A172 (cell line): ENCODE measurements around the gene EFNA1. TPM values are rescaled to one million over a fixed set of nuclear protein-coding genes. Genes with fewer than 3 reads are reported as not detected.

ENCODE experiments used
- DNase-seq: peaks from one replicate; pipeline ENCODE4 v3.0.0-alpha.2; 2015; ENCODE audit warnings: low spot score
- total RNA-seq: library from RNA; depleted of rRNA; stranded (reverse); fragments of >200 nt; shearing (Covaris generic); gene quantifications from 2 replicates; pipeline ENCODE4 v1.2.3, GENCODE V29; 2014; rRNA removed

Gene EFNA1, protein sequence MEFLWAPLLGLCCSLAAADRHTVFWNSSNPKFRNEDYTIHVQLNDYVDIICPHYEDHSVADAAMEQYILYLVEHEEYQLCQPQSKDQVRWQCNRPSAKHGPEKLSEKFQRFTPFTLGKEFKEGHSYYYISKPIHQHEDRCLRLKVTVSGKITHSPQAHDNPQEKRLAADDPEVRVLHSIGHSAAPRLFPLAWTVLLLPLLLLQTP
- 17.0 and 17.9 TPM in 2 replicates for total RNA-seq

DNA sequence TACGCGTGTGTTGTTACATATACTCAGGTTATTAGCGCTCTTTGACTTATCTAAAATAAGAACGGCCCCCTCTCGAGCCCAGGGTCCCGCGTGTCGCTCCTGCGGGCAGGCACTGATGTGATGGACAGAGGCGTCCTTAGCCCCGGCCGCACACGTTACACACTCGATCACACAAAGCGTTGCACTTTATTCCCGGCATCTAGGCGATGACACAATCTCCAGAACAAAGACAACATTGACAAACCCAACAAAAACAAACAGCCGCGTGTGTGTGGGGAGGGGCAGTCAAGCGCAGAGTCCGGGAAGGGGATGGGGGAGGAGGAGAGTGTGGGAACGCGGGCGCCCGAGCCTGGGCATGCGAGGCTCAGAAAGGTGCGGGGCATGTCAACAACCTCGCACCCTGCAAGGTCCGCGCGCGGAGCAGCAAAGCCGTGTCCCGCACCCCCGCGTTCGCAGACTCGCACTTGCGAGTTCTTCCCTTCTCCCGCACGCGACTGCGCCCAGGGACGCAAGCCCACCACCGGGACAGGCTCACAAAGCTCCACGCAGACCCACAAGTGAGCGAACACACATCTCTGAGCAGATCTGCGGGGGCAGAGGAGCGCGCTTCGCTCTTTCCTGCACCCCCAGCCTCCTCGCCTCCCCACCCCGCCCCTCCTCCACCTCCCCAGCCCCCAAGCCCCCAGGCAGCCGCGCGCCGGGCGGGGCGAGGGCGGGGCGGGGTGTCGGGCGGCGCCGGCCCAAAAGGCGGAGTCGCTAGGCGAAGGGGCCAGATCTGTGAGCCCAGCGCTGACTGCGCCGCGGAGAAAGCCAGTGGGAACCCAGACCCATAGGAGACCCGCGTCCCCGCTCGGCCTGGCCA lies at the start of gene EFNA1:
EFNA1 (plus strand) TSS at position 772 of the 862 bp plus-strand sequence. CDS start 102 bp downstream, outside the sequence.
- DNase-seq, result peak; percentile 45

DNA sequence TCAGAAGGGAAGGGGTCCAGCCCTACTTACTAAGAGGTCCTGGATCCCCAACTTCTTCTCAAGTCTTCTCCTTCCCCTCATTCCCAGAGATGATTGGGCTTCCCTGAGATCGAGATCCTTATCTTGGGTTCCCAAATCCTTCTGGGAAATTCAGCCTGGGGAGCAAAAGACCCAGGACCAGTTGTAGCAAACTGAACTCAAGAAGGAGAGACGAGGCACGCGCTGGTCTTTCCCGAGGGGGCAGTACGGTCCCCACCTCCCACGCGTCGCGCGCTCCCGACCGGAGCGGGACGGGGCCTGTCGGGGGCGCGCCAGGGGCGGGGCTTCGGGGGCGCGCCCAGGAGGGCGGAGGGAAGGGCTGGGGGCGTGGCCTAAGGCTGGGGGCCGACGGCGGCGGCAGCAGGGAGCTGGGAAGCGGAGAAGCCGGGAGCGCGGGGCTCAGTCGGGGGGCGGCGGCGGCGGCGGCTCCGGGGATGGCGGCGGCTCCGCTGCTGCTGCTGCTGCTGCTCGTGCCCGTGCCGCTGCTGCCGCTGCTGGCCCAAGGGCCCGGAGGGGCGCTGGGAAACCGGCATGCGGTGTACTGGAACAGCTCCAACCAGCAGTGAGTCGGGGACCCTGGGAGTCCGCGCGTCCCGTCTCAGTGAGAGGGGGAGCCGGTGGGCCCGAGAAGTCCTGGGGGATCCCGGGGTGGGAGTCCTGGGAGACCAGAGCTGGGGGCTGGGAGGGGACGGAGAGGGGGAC lies 49.0 kb upstream of the EFNA1 start, which contains the start of gene EFNA3:
EFNA3 (plus strand) TSS at position 369 of the 741 bp plus-strand sequence; CDS start at position 474, 105 bp downstream.
- DNase-seq, result no peak

DNA sequence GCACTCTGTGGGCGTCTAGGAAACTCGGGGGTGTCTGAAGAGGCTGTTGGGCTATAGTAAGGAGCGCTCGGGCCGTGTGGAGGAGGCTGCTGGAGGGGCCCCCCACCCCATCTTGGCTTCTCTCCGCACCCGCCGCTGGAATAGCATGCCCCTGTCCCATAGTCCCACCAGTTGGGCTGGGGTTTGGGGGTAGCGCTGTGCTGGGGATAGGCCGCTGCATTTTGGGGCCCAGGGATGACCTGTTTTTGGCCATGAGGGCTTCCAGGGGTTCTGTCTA lies 48.5 kb upstream of the EFNA1 start:
- DNase-seq, result no peak

DNA sequence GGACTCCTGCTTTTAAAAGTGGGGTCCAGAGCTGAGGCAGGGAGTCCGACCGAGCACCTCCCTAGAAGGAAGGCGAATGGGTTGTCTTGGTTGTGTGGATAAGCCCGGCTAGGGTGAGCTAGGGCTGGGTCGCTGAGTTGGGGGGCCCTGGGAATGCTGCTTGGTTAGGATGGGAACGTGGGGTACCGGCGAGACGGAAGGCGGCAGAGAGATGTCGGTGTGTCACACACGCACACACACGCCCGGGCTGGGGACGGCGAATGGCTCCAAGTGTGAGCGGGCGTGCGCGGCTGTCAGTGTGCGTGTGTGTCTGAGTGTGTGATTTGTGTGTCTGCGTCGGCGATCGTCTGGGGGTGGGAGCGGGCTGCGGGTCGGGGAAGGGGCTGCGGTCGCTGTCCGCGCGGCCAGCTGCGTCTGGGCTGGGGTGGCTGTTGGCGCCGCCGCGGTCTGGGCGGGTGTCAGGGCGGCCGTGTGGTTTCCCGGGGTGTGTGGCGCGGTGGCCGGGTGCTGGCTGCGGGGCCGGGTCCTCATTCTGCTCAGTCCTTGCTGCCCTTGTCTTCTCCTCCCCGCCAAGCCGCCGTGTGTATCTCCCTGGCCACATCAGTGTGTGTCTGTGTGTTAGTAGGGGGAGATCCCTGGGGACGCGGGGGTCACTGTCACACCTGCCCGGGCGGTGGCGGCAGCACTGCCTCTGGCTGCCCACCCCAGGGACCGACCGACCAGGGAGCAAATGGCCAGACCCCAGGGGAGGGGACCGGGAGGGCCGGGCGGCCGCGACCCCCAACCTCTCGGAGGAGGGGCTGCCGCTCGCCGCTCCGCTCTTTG lies 48.0 kb upstream of the EFNA1 start:
- no peak for DNase-seq

DNA sequence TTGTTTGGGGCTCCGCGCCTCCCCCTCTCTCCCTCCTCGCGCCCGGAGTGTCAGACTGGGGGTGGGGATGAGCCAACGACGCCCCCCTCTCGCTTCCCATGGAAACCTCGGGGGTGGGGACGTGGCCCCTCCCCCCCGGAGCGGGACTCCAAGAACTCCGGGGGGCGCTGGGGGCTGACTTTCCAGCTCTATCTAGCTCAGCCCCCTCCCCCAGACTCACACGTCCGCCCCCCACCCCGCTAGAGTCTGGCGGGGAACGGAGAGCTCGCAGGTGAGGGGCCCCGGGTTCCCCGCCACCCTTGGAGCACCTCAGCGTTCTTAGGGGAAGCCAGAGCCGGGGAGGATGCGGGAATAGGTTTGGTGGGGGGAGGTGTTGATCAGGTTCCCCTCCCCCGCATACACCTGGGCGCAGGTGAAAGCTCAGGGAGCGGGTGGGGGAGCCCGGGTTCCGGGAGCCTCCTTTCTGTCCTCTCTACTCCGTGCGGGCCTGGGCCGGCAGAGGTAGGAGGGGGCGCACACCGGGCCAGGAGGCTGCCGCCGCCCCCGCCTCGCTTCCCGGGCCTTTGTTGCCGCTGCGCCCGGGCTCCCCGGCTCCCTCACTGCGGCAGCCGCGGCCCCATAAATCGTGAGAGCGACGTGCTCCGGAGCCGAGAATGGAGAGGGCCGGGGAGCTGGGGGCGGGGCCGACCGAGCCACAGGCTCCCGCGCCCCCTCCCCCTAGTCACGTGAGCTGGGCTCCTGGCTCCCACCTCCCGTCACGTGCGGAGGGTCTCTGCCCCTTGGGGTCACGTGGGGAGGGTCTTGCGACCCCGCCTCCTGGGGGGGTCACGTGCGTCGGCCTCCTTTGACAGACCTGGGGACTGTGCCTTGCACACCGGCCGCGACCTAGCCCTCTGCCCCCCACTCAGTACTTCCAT lies 47.1 kb upstream of the EFNA1 start:
- DNase-seq, result no peak

DNA sequence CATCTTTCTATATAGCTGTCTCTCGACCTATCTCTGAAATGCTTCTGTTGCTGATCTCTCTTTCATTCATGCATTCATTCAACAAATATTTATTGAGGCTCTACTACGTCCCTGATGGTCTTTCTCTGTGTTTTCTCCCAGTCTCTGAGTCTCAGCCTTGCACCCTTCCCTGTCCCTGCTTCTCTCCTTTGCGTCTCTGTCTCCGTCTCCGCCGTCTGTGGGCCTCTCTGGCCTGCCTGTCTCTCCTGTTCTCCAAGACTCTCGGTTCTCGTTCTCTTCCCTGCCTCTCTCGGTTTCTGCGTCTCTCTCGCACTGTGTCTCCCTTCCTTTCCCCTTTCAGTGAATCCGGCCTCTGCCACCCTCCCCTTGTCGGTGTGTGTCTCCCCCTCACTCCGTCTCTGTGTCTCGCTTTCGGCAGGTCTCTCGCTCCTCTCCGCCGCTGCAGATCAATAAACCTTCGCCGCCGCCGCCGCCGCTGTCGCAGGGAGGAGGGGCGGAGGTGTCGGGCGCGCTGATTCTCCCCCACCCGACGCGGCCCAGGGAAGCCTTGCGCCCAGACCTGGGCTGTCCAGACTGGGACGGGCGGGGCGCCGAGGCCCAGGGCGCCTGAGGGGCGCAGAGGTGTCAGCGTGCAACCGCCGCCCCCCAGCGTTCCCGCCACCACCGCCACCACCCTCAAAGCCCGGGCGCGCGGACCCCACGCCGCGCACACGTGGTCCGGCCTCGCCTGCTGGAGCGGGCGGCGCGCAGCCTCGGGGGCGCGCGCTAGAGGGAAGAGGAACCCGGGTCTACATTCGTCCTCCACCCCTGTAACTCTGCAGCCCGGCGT lies 46.0 kb upstream of the EFNA1 start:
- DNase-seq, result no peak

DNA sequence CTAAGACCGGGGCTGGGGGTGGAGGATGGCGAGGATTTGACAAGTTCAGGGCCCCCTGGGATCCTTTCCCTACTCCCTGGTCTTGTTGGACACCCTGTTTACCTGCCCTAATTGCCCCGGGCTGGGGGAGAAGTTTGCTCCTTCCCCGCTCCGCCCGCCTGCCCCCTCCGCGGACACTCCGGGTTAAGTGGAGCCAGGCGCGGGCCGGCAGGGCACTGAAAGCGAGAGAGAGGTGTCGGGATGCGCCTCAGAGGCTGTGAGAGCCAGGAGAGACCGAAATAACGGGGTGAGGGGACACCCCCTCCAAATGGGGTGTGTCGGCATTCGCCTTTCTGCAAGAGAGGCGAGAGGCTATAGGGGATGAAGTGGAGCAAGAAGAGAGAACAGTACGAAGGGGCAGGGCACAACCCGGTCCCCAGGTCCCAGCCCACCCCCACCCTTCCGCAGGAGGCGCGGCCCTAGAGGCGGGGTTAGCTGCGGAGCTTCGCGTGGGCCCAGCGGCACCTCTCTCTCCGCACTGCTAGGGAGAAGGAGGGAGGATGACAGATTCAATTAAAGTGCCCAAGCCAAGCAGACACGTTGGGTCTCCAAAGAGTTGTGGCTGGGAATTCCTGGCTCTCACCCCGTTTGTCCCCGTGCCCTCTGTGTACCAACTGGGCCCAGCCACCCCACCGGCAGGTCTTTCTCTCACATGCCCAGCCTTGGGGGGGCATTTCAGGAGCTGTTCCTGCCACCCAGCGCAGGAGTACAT lies 45.2 kb upstream of the EFNA1 start:
- DNase-seq, result no peak

DNA sequence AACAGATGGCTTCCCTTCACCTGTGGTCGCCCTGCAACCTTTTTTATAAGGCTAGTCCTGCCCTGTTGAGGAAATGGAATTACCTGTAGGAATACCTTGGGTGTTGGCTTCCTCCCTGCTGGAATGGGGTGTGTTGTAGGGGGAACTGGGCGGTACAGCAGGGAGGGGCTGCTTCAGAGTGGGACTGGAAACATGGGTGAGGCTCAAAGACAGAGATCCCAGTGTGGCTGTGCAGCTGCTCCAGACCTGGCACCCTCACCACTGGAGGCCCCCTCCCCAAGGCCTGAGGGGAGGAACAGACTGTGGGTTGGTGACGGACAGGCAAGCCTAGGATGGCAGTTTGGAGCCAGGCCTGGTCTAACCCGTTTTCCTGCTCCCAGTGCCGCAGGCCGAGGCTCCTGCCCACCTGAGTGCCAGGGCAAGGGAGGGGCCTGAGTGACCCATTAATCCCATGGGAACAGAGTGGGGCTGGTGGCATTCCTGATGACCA lies 44.6 kb upstream of the EFNA1 start:
- DNase-seq, result no peak

DNA sequence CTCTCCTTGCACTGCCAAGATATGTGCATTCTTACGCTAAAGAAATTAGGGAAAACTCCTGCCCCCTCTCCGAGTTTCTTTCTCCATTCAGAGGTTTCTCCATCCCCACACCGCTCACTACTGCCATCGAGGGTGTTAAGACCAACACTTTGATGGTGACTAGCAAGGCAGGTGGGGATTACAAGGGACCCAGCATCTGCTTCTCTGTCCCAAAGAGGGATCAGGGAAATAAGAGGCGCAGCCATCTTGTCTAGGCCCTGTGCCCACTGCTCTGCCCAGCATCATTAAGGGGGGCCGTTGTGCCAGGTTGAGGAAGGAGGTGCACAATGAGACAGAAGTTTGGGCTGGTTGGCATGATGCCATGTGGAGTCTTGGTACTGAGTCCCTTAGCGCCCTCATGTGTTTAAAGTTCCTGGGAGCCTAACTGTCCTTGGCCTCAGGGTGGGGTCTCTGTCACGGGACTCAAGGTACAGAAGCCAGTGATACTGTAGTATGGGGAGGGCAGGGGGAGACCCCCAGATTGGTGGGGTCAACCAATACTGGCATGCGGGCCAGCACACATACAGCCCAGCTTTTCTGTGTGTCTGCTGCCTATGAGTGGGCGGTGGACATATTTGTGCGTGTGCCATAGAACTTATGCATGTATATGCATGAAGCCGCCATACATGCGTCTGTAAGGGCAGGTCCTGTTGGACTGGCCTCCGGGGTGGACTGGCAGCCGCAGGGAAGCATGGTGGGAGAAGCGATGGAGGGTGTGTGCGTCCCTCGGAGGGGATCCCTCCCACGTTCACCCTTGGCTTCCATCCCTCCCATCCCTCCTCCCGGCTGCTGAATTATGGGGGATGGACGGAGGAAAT lies 43.6 kb upstream of the EFNA1 start:
- peak; percentile 60 for DNase-seq

DNA sequence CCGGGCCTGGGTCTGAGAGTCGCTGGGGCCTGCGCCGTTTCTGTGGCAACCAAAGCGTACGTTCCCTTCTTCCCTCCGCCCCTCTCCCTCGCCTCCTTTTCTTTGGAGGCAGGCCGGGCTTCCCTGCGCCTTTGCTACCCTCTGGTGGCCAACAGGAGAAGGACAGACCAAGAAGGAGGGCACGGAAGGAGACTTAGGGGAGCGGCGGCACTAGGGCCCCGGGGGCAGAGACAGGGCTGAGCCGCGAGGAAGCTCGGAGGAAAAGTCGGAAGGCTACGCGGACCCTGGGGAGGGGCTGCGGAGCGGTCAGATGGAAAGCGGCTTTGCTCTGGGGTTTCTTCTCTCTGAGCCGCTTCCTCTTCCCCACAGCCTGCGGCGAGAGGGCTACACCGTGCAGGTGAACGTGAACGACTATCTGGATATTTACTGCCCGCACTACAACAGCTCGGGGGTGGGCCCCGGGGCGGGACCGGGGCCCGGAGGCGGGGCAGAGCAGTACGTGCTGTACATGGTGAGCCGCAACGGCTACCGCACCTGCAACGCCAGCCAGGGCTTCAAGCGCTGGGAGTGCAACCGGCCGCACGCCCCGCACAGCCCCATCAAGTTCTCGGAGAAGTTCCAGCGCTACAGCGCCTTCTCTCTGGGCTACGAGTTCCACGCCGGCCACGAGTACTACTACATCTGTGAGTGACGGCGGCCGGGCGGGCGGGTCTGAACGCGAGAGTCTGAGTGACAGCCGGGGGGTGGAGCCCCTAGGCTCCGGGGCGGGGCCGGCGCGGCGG lies 42.8 kb upstream of the EFNA1 start:
- peak; percentile 92 for DNase-seq

DNA sequence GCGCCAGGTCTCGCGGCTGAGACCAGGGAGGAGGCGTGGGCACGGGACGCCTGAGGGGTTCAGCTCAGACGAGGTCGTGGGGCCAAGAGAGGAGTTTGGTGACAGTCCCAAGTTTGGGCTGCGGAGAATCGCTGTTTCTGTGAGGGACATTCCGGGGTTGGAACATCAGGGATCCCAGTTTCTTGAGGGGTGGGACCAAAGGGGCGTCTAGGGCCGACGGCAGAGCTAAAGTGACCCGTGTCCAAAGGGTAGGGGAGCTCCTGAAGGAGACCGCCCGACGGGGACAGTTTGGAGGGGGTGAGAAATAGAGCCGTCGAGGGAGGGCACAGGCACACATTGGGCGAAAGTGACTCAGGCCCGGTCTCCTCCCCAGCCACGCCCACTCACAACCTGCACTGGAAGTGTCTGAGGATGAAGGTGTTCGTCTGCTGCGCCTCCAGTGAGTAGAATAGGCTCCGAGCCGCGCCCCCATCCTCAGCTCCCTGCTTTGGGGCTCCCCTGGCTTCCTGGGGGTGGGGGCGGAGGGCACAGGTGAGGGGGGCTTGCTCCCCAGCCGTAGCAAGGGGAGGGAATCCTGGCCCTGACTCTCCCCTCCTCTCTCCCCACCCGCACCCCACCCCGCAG lies 42.1 kb upstream of the EFNA1 start:
- peak; percentile 79 for DNase-seq

DNA sequence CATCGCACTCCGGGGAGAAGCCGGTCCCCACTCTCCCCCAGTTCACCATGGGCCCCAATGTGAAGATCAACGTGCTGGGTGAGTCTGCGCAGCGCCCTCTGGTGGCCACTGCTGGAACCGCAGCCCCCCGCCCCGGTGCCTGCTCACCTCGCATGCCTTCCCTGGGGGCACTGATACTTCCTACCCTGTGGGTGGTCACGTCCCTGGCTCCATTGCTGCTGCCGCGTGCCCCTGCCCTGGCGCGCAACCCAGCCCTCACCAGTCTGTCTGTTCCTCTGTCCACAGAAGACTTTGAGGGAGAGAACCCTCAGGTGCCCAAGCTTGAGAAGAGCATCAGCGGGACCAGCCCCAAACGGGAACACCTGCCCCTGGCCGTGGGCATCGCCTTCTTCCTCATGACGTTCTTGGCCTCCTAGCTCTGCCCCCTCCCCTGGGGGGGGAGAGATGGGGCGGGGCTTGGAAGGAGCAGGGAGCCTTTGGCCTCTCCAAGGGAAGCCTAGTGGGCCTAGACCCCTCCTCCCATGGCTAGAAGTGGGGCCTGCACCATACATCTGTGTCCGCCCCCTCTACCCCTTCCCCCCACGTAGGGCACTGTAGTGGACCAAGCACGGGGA lies 41.4 kb upstream of the EFNA1 start:
- peak; percentile 63 for DNase-seq

DNA sequence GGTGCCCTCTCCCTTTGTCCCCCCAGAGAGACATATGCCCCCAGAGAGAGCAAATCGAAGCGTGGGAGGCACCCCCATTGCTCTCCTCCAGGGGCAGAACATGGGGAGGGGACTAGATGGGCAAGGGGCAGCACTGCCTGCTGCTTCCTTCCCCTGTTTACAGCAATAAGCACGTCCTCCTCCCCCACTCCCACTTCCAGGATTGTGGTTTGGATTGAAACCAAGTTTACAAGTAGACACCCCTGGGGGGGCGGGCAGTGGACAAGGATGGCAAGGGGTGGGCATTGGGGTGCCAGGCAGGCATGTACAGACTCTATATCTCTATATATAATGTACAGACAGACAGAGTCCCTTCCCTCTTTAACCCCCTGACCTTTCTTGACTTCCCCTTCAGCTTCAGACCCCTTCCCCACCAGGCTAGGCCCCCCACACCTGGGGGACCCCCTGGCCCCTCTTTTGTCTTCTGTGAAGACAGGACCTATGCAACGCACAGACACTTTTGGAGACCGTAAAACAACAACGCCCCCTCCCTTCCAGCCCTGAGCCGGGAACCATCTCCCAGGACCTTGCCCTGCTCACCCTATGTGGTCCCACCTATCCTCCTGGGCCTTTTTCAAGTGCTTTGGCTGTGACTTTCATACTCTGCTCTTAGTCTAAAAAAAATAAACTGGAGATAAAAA lies 40.7 kb upstream of the EFNA1 start:
- DNase-seq, result no peak

DNA sequence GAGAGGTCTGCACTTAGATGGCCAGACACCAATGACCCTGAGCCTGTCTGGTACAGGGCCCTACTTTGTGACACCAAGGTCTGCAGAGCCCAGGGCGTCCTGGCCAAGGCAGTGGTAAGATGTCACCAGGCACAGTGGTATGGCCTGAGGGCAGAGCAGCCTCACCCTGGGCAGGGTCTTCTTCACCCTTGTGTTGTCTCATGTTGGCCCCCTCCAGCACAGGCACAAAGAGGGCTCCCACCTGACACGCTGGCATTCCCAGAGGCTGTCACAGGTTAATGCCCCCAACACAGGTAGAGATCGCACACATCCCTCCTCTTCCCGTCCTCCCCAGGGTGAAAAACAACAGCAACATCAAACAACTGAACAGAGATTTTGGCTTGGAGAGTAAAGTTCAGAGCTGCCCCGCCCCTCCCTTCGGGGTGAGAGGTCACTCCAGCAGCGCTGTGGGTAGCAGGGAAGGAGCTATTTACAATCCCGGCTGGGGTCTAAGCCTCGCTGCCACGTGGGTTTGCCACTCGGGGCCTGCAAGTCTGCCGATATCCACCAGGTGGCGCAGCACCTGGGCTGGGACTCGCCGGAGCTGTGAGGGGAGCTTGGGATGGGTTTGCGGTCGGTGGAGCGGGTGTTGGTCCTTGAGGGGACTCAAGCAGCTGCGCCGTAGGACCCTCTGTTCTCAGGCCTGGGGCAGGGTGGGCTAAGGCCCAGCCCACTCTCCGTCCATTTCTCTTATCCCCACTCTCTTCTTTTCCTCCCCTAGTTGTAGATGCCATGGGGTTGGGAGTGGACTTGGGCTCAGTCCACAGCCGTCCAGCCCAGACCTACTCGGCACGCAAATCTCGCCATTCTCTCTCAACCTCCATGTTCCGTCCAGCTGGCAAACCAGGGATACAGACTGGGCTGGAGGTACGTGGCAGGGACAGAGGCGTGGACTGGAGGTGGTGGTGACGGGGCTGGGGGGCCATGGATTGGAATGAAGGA lies 36.3 kb upstream of the EFNA1 start:
- peak; percentile 53 for DNase-seq
